CD4-positive, alpha-beta T cell treated with Interleukin-4 for 1 hour (primary cell): Measurements from ENCODE around the gene TJP2.

Experiments used
- DNase-seq, 2 donors: peaks; one replicate each; pipeline ENCODE4 v3.0.0-alpha.2; 2020 to 2022

Gene TJP2

GRCh38 chr9:69237702-69238295, 63.7 kb downstream of the TJP2 start:
- DNase-seq = no peak

- DNase-seq = no peak
Observed at GRCh38 chr9:69243116-69243515, 69.0 kb downstream of the TJP2 start.

DNA sequence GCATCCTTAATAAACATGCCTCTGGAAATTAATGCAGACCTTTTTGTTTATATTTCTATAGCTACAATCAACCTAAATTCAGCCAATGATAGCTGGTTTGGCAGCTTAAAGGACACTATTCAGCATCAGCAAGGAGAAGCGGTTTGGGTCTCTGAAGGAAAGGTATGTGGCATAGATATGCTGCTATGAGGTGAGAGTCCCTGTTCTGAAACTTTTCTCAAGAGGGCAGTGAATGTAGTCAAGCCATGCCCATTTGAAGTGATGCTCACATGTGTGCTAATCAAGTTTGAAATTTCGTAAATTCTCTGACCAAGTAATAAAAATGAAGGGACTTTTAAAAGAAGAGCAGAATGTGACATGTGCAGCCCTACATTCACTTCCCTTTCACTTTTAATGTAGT, 72.6 kb downstream of the TJP2 start:
- no peak for DNase-seq

DNA sequence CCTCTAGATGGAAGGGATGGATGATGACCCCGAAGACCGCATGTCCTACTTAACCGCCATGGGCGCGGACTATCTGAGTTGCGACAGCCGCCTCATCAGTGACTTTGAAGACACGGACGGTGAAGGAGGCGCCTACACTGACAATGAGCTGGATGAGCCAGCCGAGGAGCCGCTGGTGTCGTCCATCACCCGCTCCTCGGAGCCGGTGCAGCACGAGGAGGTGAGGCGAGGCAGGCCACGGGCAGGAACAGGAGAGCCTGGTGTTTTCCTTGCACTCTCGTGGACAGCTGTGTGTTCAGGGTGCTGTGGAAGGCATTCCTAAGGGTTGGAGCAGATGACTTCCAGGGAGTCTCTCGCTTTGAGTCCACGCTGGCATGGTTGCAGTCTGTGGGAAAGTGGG, 73.9 kb downstream of the TJP2 start:
- no peak for DNase-seq

DNA sequence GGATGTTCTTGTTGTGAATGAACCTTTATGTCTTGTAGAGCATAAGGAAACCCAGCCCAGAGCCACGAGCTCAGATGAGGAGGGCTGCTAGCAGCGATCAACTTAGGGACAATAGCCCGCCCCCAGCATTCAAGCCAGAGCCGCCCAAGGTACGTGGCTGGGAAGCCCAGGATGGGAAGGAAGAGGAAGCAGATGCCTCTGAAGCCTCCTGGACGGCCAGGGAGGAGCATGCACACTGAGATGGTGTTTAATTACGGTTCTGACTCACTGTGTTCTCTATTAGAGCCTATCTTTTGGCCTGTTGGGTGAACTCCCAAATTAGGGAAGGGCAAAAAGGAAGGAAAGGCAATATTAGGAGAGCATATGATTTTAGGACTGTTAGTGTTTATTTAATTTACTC, 75.3 kb downstream of the TJP2 start:
- no peak for DNase-seq

- no peak for DNase-seq
Observed at GRCh38 chr9:69250681-69251080, 76.6 kb downstream of the TJP2 start.

DNA sequence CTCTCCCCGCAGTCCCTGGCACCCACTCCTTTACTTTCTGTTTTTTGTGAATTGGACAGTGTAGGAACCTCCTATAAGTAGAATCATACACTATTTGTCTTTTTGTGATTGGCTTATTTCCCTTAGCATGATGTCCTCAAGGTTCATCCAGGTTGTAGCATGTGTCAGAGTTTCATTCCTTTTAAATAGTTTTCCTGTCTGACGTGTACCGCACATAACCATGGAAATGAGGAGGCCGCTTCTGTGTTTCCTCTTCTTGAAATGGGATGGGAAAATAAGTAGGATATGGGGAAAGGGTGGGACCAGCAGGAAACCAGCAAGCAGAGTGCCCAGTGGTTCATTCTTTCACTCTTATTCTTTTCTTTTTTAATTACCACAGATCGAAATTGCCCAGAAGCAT, 78.4 kb downstream of the TJP2 start:
- DNase-seq = no peak

GRCh38 chr9:69253057-69253456, 79.0 kb downstream of the TJP2 start:
- no peak for DNase-seq

- no peak for DNase-seq
Observed at GRCh38 chr9:69254223-69254622, 80.1 kb downstream of the TJP2 start.

GRCh38 chr9:69255591-69255990, 81.5 kb downstream of the TJP2 start:
- DNase-seq = no peak

GRCh38 chr9:69258551-69258950, 84.5 kb downstream of the TJP2 start:
- DNase-seq = no peak

DNA sequence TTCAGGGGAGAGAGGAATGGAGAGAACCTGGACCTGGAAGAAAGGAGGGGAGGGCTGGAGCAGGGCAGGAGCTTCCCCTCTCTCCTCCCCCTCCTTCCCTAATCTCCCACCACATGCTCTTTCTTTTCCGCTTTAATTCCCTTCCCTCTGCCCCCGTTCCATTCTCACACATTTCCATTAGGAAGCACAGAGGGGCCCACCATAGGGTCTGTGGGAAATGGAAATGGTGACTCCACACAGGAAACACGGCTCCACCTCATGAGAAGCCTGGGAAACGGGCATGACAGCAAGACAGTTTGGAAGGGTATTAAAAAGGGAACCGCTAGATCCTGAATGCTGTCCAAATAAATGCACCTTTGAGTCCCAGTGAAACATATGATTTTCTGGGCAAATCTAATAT, 86.1 kb downstream of the TJP2 start:
- DNase-seq = no peak

GRCh38 chr9:69261636-69262035, 87.6 kb downstream of the TJP2 start:
- DNase-seq = no peak

- DNase-seq = no peak
Observed at GRCh38 chr9:69264526-69264925, 90.4 kb downstream of the TJP2 start.

- DNase-seq = no peak
Observed at GRCh38 chr9:69265891-69266290, 91.8 kb downstream of the TJP2 start.

- no peak for DNase-seq
Observed at GRCh38 chr9:69272212-69272611, 98.1 kb downstream of the TJP2 start.

- no peak for DNase-seq
Observed at GRCh38 chr9:69273161-69273560, 99.1 kb downstream of the TJP2 start.

- DNase-seq = no peak
Observed at GRCh38 chr9:69276775-69277174, 102.7 kb downstream of the TJP2 start.

DNA sequence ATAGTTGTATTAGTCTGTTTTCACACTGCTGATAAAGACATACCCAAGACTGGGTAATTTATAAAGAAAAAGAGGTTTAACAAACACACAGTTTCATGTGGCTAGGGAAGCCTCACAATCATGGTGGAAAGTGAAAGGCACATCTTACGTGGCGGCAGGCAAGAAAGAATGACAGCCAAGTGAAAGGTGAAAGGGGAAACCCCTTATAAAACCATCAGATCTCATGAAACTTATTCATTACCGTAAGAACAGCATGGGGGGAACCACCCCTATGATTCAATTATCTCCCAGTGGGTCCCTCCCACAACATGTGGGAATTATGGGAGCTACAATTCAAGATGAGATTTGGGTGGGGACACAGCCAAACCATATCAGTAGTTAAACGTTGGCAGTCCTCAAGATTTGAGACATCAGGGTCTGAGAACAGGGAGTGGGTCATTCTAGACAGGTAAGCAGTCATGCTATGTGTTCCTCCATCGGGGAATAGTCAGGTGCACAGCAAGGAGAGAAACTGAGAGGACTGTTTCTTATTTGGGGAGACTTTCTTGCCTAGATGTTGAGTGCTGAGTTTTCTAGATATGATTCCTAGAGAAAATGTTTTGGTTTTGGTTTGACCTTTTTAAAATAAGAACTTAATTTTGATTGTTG, 105.1 kb downstream of the TJP2 start:
- DNase-seq = no peak

- DNase-seq = no peak
Observed at GRCh38 chr9:69279733-69280132, 105.7 kb downstream of the TJP2 start.

DNA sequence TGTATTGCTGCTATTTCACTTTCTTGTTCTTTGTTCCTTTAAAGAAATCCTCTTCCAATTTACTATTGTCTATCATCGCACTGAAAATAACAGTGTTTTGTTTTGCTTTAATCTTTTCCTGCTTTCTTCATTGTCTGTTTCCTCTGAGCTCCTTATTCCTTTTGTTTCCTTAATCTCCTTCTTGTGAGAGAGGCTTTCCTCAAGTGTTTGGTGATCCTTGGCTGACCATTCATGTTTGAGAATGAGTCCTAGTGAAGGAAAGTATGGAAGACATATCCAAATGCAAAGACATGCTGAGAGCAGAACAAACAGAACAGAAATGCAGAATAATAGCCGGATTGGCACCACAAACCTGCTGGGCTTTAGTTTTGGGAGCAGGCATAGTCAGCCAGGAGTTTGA, 108.9 kb downstream of the TJP2 start:
- no peak for DNase-seq

- DNase-seq = no peak
Observed at GRCh38 chr9:69292078-69292477, 118.0 kb downstream of the TJP2 start.

GRCh38 chr9:69293156-69293555, 119.1 kb downstream of the TJP2 start:
- no peak for DNase-seq

GRCh38 chr9:69295872-69296552, 121.9 kb downstream of the TJP2 start:
- DNase-seq = no peak
